HG02763 (cell line): ENCODE measurements around the gene SEBOX.

ENCODE experiments used
- ATAC-seq: cut with Tn5 transposase; IDR thresholded peaks from one replicate; pipeline ENCODE4 v1.9.1; 2021; ENCODE audit warnings: mild to moderate bottlenecking, moderate library complexity; ENCODE audit not compliant: unreplicated experiment

SEBOX gene

GRCh38 chr17:28320215-28321061 lies 44.6 kb downstream of the SEBOX start:
- no peak for ATAC-seq

- no peak for ATAC-seq
These were observed 45.4 kb downstream of the SEBOX start for GRCh38 chr17:28319598-28319935.

- peak; percentile 94 for ATAC-seq
These were observed 46.0 kb downstream of the SEBOX start, which contains the start of gene TMEM97 for GRCh38 chr17:28318759-28319597. TMEM97 (plus strand) TSS chr17:28319200; CDS start chr17:28319240, 40 bp downstream.

- no peak for ATAC-seq
These were observed 46.8 kb downstream of the SEBOX start for GRCh38 chr17:28317966-28318758.

GRCh38 chr17:28317099-28317965 lies 47.7 kb downstream of the SEBOX start:
- ATAC-seq = no peak

GRCh38 chr17:28315846-28316705 lies 48.9 kb downstream of the SEBOX start:
- no peak for ATAC-seq

- no peak for ATAC-seq
These were observed 51.2 kb downstream of the SEBOX start for GRCh38 chr17:28313841-28314240.
